ENCODE data around the gene CFAP77. TPM values are rescaled to one million over a fixed set of nuclear protein-coding genes. Genes with fewer than 3 reads are reported as not detected.

The CFAP77 gene
- polyA plus RNA-seq, 1 donor = 0.83 TPM

GRCh38 chr9:132451276-132451675 lies 41.3 kb downstream of the CFAP77 start:
- no peak for DNase-seq

DNA sequence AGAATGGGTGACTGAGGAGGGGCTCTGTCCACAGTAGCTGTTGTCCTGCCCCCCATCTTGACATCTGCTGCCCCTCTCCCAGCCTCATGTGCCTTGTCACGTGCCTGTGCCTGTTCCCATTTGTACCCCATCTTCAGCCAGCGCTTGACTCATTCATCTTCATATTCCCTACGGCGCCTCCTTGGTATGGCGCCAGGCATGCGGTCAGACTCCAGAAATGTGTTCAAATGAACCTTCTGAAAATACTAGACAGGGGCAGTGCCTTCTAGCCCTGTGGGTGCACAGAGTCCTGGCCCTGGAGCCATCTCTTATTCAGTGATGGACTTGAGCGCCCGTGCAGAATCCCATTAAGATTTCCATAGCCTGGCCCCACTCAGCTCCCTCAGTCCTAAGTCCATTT lies 46.2 kb downstream of the CFAP77 start:
- DNase-seq = no peak

- peak; percentile 20 for DNase-seq
These were observed 47.7 kb downstream of the CFAP77 start for GRCh38 chr9:132457504-132458236.

DNA sequence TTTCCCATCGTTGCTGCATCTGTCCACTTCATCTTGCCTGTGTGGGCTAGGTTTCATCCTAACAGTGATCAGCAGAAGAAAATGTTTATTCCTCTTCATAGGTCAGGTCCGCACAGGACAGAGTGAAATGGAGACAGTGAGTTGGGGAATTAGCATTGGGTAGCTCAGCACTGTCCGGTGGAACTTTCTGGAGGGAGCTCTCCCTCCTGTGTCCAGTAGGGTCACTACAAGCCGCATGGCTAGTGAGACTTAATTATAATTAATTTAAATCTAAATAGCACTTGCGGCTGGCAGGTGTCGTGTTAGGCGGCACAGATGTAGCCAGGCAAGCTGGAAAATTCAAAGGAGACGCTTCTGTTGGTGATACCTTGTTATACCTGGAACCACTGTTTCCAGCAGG lies 48.4 kb downstream of the CFAP77 start:
- no peak for DNase-seq

DNA sequence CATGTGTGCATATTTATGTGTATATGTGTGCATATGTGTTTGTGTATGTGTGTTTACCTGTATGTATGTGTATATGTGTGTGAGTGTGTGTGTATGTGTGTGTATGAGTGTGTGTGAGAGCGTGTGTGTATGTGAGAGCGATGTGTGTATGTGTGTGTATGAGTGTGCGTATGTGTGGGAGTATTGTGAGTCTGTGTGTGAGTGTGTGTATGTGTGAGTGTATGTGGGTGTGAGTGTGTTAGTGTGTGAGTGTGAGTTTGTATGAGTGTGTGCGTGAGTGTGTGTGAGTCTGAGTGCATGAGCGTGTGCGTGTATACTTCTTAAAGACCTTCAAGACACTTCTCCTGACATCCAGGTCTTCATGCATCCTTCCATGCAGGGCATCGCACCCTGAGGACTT lies 49.6 kb downstream of the CFAP77 start:
- no peak for DNase-seq

DNA sequence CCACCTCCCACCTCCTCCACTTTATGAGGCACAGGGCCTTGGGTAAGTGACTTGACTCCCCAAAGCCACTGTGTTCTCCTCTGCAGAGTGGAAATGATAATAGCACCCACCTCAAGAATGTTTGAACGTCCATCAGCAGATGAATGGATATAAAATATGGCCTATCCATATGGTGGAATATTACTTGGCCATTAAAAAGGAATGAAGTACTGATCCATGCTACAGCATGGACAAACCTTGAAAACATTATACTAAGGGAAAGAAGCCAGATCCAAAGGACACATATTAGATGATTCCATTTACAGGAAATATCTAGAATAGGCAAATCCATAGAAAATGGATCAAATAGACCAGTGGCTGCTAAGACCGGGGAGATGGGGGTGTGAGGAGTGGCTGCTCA lies 50.2 kb downstream of the CFAP77 start:
- DNase-seq = no peak

DNA sequence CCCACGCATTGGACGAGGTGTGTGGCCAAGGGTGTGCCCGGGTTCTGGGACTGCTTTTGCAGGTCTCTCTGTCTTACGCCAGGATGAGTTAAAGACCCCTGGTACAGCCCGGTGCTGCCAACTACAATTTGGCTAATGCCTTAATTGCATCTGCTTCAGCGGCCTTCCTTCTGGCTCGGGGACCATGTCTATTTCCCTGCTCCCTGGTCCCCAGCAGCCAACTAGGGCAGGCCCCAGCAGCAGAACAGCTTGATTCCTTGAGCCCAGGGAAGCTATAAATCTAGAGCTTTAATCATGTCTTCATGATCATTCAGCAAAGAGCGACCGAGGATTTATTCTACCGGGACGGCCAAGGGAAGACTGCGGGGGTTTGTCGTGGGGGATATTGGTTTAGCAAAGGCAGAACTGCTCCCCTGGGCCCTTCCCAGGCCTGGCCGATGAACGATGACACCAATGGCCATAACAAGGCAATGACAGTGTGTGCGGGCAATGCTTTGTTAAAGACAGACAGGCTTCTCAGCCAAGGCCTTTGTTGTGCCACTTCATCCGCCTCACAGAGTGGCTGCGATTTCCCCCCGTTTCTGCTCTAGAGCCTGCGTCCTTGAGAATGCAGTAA lies 51.4 kb downstream of the CFAP77 start:
- no peak for DNase-seq

DNA sequence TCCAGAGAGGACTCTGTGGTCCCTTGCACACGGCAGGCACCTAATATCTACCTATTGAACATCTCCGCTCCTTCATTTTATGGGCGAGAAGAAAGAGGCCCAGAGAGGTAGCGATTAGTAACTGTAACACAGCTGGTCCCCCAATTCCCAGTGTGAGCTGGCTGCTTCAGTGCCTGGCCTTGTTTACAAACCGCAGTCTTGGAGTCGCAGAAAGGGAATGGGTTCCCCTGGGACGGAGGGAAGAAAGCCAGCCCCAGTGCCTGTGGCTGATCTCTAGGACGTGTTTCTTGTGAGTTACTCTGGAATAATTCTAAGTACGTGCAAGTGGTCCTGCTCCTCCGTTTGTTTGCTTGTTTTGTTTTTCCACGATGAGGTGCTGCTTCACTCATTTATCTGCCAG lies 52.0 kb downstream of the CFAP77 start:
- DNase-seq = no peak

DNA sequence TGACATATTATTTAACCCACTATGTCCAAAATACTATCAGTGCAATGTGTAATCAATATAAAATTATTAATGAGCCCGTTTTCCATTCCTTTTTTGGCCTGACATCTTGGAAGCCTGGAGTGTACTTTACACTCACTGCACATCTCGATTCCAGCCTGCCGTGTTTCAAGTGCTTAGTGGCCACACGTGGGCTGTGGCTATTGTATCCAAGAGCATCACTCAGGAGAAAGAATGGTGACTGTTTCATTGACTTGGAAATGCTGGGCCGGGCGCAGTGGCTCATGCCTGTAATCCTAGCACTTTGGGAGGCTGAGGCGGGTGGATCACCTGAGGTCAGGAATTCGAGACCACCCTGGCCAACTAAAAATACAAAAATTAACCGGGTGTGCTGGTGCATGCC lies 54.5 kb downstream of the CFAP77 start:
- DNase-seq = no peak

GRCh38 chr9:132465131-132465635 lies 55.2 kb downstream of the CFAP77 start:
- no peak for DNase-seq

- DNase-seq = no peak
These were observed 62.2 kb downstream of the CFAP77 start for GRCh38 chr9:132472199-132472598.

- DNase-seq = no peak
These were observed 62.6 kb downstream of the CFAP77 start for GRCh38 chr9:132472599-132472998.

- no peak for DNase-seq
These were observed 64.2 kb downstream of the CFAP77 start for GRCh38 chr9:132474253-132474652.

DNA sequence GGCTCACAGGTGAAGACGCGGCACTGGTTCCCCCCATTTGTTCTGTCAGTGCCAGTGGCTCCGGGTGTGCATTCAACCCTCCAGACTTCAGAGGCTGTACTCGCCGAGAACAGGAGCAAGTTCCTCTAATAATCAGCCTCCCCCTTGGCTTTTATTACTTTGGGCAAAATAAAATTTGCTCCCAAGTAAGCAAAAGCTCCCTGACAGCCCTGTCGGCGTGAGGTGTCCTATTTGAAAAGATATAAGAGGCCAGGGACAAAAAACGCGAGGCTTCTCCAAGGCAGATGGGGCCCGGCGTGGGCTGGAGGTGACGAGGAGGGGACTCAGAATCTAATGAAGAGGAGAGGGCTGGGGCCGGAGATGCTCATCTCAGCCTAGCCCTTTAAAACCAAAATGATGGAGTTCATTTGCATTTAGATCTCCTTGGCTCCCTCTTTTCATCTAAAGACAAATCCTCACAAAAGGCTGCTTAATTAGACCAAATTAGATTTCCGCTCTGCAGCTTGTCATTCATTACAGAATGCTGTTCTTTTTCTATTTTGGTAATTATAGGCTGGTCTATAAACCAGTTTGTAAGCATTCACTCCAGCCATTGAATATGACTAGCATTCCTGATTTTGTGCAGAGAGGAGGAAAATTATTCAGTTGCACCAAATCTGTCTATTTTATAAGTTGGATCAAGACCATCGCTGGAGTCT lies 68.5 kb downstream of the CFAP77 start:
- no peak for DNase-seq

DNA sequence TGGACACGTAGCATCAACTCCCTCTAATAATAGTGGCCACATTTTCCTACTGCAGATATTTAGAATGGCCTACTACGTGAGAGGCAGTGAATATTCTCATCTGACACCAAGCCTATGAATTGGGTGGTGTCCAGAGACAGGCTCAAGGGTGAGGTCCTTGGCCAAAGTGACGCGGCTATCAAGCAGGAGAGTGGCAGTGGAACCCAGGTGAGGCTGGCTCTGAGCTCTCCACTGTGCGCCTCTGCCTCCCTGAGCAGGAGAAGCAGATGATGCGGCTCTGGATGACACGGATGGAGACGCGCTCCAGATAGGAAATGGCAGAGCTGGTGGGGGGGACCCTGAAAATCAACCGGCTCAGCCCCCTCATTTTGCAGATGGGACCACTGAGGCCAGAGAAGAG lies 69.7 kb downstream of the CFAP77 start:
- no peak for DNase-seq

DNA sequence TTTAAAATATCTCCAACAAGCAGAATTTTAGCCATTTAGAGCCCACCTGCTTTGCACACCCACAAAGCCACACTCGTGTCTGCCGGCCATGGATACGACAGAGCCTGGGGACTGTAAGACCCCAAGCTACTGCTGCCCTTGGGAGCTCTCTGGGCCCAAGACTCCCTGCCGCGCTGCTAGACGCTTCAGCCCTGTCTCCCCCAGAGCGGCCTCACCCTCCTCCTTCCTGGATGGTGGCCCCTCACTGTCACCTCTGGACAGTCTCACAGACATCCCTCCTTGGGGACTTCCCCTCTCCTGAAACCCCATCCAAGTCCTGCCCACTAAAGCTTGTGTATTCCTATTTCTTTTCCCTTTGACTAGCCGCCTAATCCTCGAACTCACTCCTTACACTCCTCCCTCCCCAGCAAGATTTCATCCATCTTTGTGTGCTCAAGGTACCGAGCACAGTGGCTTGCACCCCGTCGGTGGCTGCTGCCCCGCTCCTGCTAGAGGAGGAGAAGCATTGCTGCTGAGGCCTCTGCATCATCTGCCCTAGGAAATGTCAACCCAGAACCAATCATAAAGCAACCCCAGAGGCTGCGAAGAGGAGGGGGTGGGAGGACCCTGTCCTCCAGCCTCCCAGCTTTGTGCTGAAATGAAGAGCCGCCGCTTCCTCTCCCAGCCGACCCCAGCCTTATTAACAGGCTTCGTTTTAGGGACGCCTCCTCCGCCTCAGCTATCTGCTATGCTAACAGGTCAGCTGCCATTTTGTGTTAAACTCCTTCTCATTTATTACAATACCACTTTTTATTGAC lies 71.2 kb downstream of the CFAP77 start:
- DNase-seq = no peak

- DNase-seq = no peak
These were observed 72.3 kb downstream of the CFAP77 start for GRCh38 chr9:132482196-132482813.

DNA sequence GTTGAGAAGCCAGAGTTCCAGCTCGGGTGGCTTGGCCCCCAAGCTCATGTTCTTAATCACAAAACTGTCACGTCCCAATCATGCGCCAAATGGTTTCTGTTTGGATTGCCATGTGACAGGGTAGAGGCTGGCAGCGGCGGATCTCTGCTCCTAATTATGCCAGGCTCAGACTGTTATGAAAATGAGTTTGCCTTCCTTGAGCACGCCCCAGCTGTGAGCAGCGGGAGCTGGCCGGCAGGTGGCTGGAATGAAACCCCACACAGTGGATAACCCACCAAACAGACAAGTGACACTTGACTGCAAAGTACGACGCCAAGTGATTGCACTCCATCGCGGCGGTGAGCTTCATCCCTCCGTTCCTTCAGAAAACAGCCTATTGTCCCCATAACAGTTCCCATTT lies 75.4 kb downstream of the CFAP77 start:
- no peak for DNase-seq

- DNase-seq = peak; percentile 52
These were observed 76.8 kb downstream of the CFAP77 start for GRCh38 chr9:132486706-132487350.

DNA sequence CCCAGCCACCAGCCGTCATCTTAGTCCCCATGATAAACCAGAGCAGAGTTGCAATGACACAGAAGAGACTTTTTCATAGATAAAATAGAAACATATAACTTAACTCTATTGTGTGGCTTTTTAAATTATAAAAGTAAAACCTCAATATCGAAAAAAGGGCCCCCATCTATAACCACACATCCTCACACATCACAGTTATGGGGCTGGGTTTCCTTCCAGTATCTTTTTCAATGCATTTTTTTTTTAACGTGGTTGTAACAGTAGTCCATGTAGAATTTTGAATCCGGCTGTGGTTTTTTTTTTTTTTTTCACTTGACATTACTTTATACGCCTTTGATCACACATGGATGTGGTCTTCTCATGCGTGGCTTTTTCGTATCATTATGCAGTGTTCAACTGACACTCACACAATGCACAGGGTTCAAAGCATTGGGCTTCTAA lies 77.4 kb downstream of the CFAP77 start:
- no peak for DNase-seq

GRCh38 chr9:132487980-132488535 lies 78.0 kb downstream of the CFAP77 start:
- no peak for DNase-seq
